Fibroblast of villous mesenchyme (primary cell): Measurements from ENCODE around the gene NETO1. TPM values are rescaled to one million over a fixed set of nuclear protein-coding genes. Genes with fewer than 3 reads are reported as not detected.

Experiments
- DNase-seq: peaks from one replicate; pipeline ENCODE4 v3.0.0-alpha.2; 2010; ENCODE audit warnings: low read depth
- H3K4me3 ChIP-seq: 2 replicates; pipeline ENCODE4 v1.5.1; 2011; ENCODE audit warnings: low read depth, mild to moderate bottlenecking, low read length
- CTCF ChIP-seq: IDR thresholded peaks from 2 replicates; pipeline ENCODE4 v1.5.1; 2012; ENCODE audit warnings: low read depth, mild to moderate bottlenecking, low read length; ENCODE audit not compliant: insufficient read depth
- total RNA-seq: library from RNA; depleted of rRNA; stranded (reverse); fragments of >200 nt; gene quantifications from 2 replicates; pipeline ENCODE4 v1.2.3, GENCODE V29; 2012

The NETO1 gene
- total RNA-seq, 1 donor = 5.6 TPM

GRCh38 chr18:72828601-72829000 lies 39.2 kb downstream of the NETO1 start:
- no peak for TF ChIP-seq CTCF
- DNase-seq = no peak

GRCh38 chr18:72826736-72827135 lies 41.1 kb downstream of the NETO1 start:
- no peak for TF ChIP-seq CTCF

More at GRCh38 chr18:72828601-72829000, 39.2 kb downstream of the NETO1 start:
- no peak overlapping the region for H3K4me3 ChIP-seq

GRCh38 chr18:72823345-72823744 lies 44.4 kb downstream of the NETO1 start:
- no peak for TF ChIP-seq CTCF
- no peak overlapping the region for H3K4me3 ChIP-seq
- DNase-seq = no peak

More at GRCh38 chr18:72826736-72827135, 41.1 kb downstream of the NETO1 start:
- DNase-seq = no peak
- H3K4me3 ChIP-seq = no peak overlapping the region

- TF ChIP-seq CTCF = no peak
- H3K4me3 ChIP-seq = no peak overlapping the region
- no peak for DNase-seq
Observed at GRCh38 chr18:72822202-72822601, 45.6 kb downstream of the NETO1 start.

- no peak for TF ChIP-seq CTCF
- H3K4me3 ChIP-seq = no peak overlapping the region
- no peak for DNase-seq
Observed at GRCh38 chr18:72820571-72820970, 47.2 kb downstream of the NETO1 start.

GRCh38 chr18:72819050-72819449 lies 48.7 kb downstream of the NETO1 start:
- no peak for DNase-seq

More at GRCh38 chr18:72819050-72819449, 48.7 kb downstream of the NETO1 start:
- no peak overlapping the region for H3K4me3 ChIP-seq
- no peak for TF ChIP-seq CTCF
